K562 (cell line): ENCODE results near the gene SNX25. TPM values are rescaled to one million over a fixed set of nuclear protein-coding genes. Genes with fewer than 3 reads are reported as not detected.

Experiments
- BCL6 ChIP-seq: fragments of 250-450 bp; sonication (Bioruptor Pico); IDR thresholded peaks from 2 replicates; pipeline ENCODE4 v1.4.0; 2020
- CAMTA2 ChIP-seq: fragments of 250-450 bp; sonication (Bioruptor Pico); conservative IDR thresholded peaks from 2 replicates; pipeline ENCODE4 v1.5.1; 2022
- CCNT2 ChIP-seq: IDR thresholded peaks from 2 replicates; pipeline ENCODE4 v1.6.1; 2011; ENCODE audit warnings: borderline replicate concordance, low read depth, mild to moderate bottlenecking, moderate library complexity, mixed read lengths, low read length; ENCODE audit not compliant: insufficient read length; ENCODE audit errors: extremely low read depth
- CEBPB ChIP-seq: fragments of 450-650 bp; IDR thresholded peaks from 2 replicates; pipeline ENCODE4 v1.6.1; 2016; ENCODE audit warnings: missing genetic modification characterization, missing compliant biosample characterization
- CLOCK ChIP-seq: fragments of 250-450 bp; sonication (Bioruptor Pico); IDR thresholded peaks from 2 replicates; pipeline ENCODE4 v1.4.0; 2020; ENCODE audit warnings: mild to moderate bottlenecking, moderate library complexity, borderline replicate concordance
- CTCFL ChIP-seq: IDR thresholded peaks from 2 replicates; pipeline ENCODE4 v1.6.1; 2011; ENCODE audit warnings: borderline replicate concordance, low read depth, mild to moderate bottlenecking, moderate library complexity, low read length; ENCODE audit not compliant: insufficient read depth, poor library complexity, severe bottlenecking
- ETS1 ChIP-seq: conservative IDR thresholded peaks from 2 replicates; pipeline ENCODE4 v1.6.1; 2011; ENCODE audit warnings: low read depth, mild to moderate bottlenecking, low read length; ENCODE audit not compliant: control insufficient read depth
- KLF6 ChIP-seq: fragments of 250-450 bp; sonication (Bioruptor Pico); IDR thresholded peaks from 2 replicates; pipeline ENCODE4 v1.4.0; 2020; ENCODE audit warnings: mild to moderate bottlenecking, moderate library complexity, borderline replicate concordance
- MED1 ChIP-seq: sonication (generic); formaldehyde crosslinking; IDR thresholded peaks from 2 replicates; pipeline ENCODE4 v1.8.1; 2023; ENCODE audit warnings: missing genetic modification reagents, borderline replicate concordance
- MTA1 ChIP-seq: fragments of 450-650 bp; IDR thresholded peaks from 2 replicates; pipeline ENCODE4 v1.6.1; 2017; ENCODE audit warnings: borderline replicate concordance
- NFIC ChIP-seq: fragments of 450-650 bp; IDR thresholded peaks from 2 replicates; pipeline ENCODE4 v1.6.1; 2017; ENCODE audit warnings: mild to moderate bottlenecking, inconsistent platforms
- NONO ChIP-seq, 2 experiments: fragments of 200-400 bp in 1 of 2; fragments of 450-650 bp in 1 of 2; formaldehyde crosslinking in 1 of 2; IDR thresholded peaks; 2 replicates each; pipeline ENCODE4 v1.6.1; 2017; ENCODE audit warnings: low read depth in 2 of 2, mild to moderate bottlenecking in 2 of 2, moderate library complexity in 2 of 2, low read length in 1 of 2
- PCBP1 ChIP-seq: fragments of 200-400 bp; formaldehyde crosslinking; IDR thresholded peaks from 2 replicates; pipeline ENCODE4 v1.6.1; 2018; ENCODE audit warnings: mild to moderate bottlenecking, low read depth, low read length; ENCODE audit not compliant: poor library complexity, severe bottlenecking
- RBM34 ChIP-seq: fragments of 200-400 bp; formaldehyde crosslinking; IDR thresholded peaks from 2 replicates; pipeline ENCODE4 v1.6.1; 2018; ENCODE audit warnings: low read length, borderline replicate concordance; ENCODE audit not compliant: insufficient read depth
- SIX5 ChIP-seq, 2 experiments: IDR thresholded peaks; 2 replicates each; pipeline ENCODE4 v1.6.1; 2011; ENCODE audit warnings: low read length in 2 of 2, borderline replicate concordance in 1 of 2, low read depth in 1 of 2, mild to moderate bottlenecking in 1 of 2, moderate library complexity in 1 of 2; ENCODE audit not compliant: insufficient read depth in 1 of 2
- SREBF1 ChIP-seq: fragments of 150-350 bp; IDR thresholded peaks from 2 replicates; pipeline ENCODE4 v1.6.1; 2014; ENCODE audit warnings: antibody characterized with exemption, low read depth, low read length, borderline replicate concordance
- STAG1 ChIP-seq: sonication (generic); formaldehyde crosslinking; IDR thresholded peaks from 2 replicates; pipeline ENCODE4 v1.5.0; 2020; ENCODE audit warnings: missing genetic modification reagents, borderline replicate concordance
- ZBTB7A ChIP-seq: IDR thresholded peaks from 2 replicates; pipeline ENCODE4 v1.6.1; 2011; ENCODE audit warnings: low read depth, mild to moderate bottlenecking, low read length, moderate library complexity, borderline replicate concordance; ENCODE audit not compliant: control insufficient read depth
- ZNF12 ChIP-seq: sonication (generic); formaldehyde crosslinking; IDR thresholded peaks from 2 replicates; pipeline ENCODE4 v1.4.0; 2020; ENCODE audit warnings: mild to moderate bottlenecking, missing genetic modification reagents
- ZNF431 ChIP-seq: sonication (generic); formaldehyde crosslinking; IDR thresholded peaks from 2 replicates; pipeline ENCODE4 v1.8.0; 2022; ENCODE audit warnings: mild to moderate bottlenecking, missing genetic modification reagents
- ZNF717 ChIP-seq: fragments of 250-450 bp; sonication (Bioruptor Pico); IDR thresholded peaks from 2 replicates; pipeline ENCODE4 v1.5.0; 2021
- polyA plus RNA-seq, 8 experiments: library from polyadenylated mRNA; depleted of rRNA in 4 of 8; stranded (reverse) in 5 of 8; unstranded in 3 of 8; fragments of >200 nt; fragmentation: Nextera tagmentation in 2 of 8; fragmentation: Illumina TruSeq in 1 of 8; extraction: Ambion mirVana in 2 of 8; extraction: Trizol in 1 of 8; gene quantifications; 2 replicates each; pipeline versions ENCODE4 v1.2.1 to v1.2.3, GENCODE V29; 2011 to 2014; ENCODE audit warnings: inconsistent platforms in 1 of 8, missing spikeins in 1 of 8
- total RNA-seq, 7 experiments: library from RNA; depleted of rRNA in 6 of 7; stranded (reverse); fragments of >200 nt in 6 of 7; fragmentation: Illumina TruSeq in 2 of 7; extraction: Trizol in 2 of 7; gene quantifications; 2 replicates each; pipeline versions ENCODE4 v1.2.1 to v1.2.3, GENCODE V29; 2011 to 2021; ENCODE audit warnings: low replicate concordance in 1 of 7

Gene SNX25
- total and polyA plus RNA-seq, 9 of the 15 experiments (the other 6 are each of a cell fraction or from before 2014, with no cell fraction given), result 2.5 to 23.4 (median 13.3) TPM

GRCh38 chr4:185209031-185209851 lies at the start of gene SNX25 (continued):
- TF ChIP-seq CTCFL (no peak), RBM34 (no peak), SIX5 (IDR thresholded peaks at IDR 0.05; ENCODE audit: borderline replicate concordance in 1 of 2, insufficient read depth in 1 of 2, low read depth in 1 of 2, low read length in 2 of 2) (no peak), CEBPB (tag) (no peak), ZNF431 (CRISPR knock-in tag) (0 out of 2 replicates have a peak, but pooled peaks have one; percentile 52), ZNF12 (0 out of 2 replicates have a peak, but pooled peaks have one; percentile 33), BCL6 (CRISPR knock-in tag) (no peak), CCNT2 (peak; percentile 76), PCBP1 (no peak), NFIC (no peak), MED1 (CRISPR knock-in tag) (no peak), SREBF1 (no peak), ETS1 (0 out of 2 replicates have a peak, but pooled peaks have one; percentile 29), CAMTA2 (CRISPR knock-in tag) (no peak), MTA1 (no peak), CLOCK (CRISPR knock-in tag) (no peak), ZBTB7A (peak; percentile 87; the same call in 1 of the 2 replicates), ZNF717 (CRISPR knock-in tag) (no peak), NONO (IDR thresholded peaks at IDR 0.05; ENCODE audit: low read depth in 2 of 2, low read length in 1 of 2) (no peak; a peak in 2 of 4 replicates), KLF6 (CRISPR knock-in tag) (no peak), STAG1 (CRISPR knock-in tag) (no peak)
